Esophagus squamous epithelium (tissue), 5 donors: ENCODE data around the gene ASCL4. TPM values are rescaled to one million over a fixed set of nuclear protein-coding genes. Genes with fewer than 3 reads are reported as not detected.

Source experiments
- DNase-seq: peaks from one replicate; lab custom pipeline; 2025; lab: John Stamatoyannopoulos, UW
- H3K27ac ChIP-seq, 4 donors: fragments of 200-600 bp; sonication (generic); one replicate each; pipeline ENCODE4 v1.5.1; 2016 to 2019; ENCODE audit warnings: mild to moderate bottlenecking in 1 of 4
- H3K27me3 ChIP-seq, 4 donors: fragments of 200-600 bp; sonication (generic); 1 replicate in 3 of 4; 2 replicates in 1 of 4; pipeline versions ENCODE4 v1.5.1 to v1.6.0; 2017 to 2021; ENCODE audit warnings: antibody characterized with exemption in 1 of 4
- H3K36me3 ChIP-seq, 3 donors: fragments of 200-600 bp; sonication (generic); one replicate each; pipeline ENCODE4 v1.5.1; 2016 to 2019
- H3K4me1 ChIP-seq, 3 donors: fragments of 200-600 bp; sonication (generic); one replicate each; pipeline ENCODE4 v1.5.1; 2017 to 2019
- H3K4me3 ChIP-seq, 4 donors: fragments of 200-600 bp; sonication (generic); 1 replicate in 3 of 4; 2 replicates in 1 of 4; pipeline ENCODE4 v1.5.1; 2016 to 2019; ENCODE audit warnings: mild to moderate bottlenecking in 2 of 4, moderate library complexity in 1 of 4
- H3K9me3 ChIP-seq, 3 donors: fragments of 200-600 bp; sonication (generic); one replicate each; pipeline ENCODE4 v1.5.1; 2016 to 2019
- POLR2A ChIP-seq, 4 donors: fragments of 450-650 bp; IDR thresholded peaks; one replicate each; pipeline ENCODE4 v1.6.1; 2017; ENCODE audit warnings: antibody characterized with exemption in 4 of 4, mild to moderate bottlenecking in 4 of 4, moderate library complexity in 3 of 4
- WGBS, 2 donors: methylation state at CpG; one replicate each; pipeline ENCODE4 v1.1.5; 2018; 5-methylcytosine and 5-hydroxymethylcytosine counted together
- intact Hi-C: fragments of 100-400 bp; cut with DNase I; formaldehyde crosslinking; loops from one replicate; pipeline ENCODE4 v1.15.0; 2022
- total RNA-seq, 4 donors: library from RNA; depleted of rRNA; stranded (reverse); fragments of >200 nt; gene quantifications; one replicate each; pipeline ENCODE4 v1.1.0, GENCODE V29; 2016
- TF ChIP-seq, protein P1 (sequence below), 6 experiments: fragments of 450-650 bp in 4 of 6; fragments of 200-600 bp in 2 of 6; sonication (generic) in 2 of 6; IDR thresholded peaks; one replicate each; pipeline ENCODE4 v1.5.1; 2016 to 2019; ENCODE audit warnings: antibody characterized with exemption in 6 of 6, mild to moderate bottlenecking in 4 of 6, moderate library complexity in 4 of 6
- donor health status: DM: yes; HTN: yes; CAD: no.

The ASCL4 gene
- total RNA-seq, 4 donors from 2014 or later, result 0.19 TPM; not detected in 3

DNA sequence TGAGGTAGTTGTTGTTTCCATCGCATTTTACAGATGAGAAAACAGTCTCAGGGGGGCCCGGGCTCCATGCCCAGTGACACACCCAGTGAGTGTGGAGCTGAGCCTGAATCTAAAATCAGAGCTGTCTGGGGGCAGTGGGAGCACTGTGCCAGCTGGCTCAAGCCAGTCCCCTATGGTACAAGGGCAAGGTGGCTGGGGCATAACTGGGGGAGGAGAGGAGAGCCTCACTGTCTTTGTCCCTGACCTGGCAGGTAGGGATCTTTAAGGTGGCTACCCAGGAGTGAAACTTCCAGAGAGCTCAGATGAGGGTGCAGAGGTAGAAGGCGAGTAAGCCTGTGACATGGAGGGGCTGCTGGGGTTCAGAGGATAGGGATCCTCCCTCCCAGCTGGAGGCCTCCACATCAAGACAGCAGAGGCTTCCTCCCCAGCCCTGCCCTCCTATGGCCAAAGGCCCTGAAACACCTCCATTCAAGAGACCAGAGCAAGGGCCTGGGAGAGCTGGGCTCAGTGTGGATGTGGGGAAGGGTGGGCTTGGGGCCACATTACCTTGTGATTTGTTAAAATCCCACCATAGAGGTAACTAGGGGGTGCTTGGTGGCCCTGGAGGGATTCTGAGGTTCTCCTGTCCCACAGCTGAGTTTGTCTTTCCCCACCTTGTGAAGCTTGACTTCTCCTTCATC is 33.1 kb downstream of the ASCL4 start:
- no peaks in the 10 kb centered on the region for H3K9me3 ChIP-seq
- H3K27me3 ChIP-seq, result peaks cover 0 to 22% (median 0%) of the 10 kb centered on the region in 4 donors
- no peaks in the 10 kb centered on the region for H3K36me3 ChIP-seq
- WGBS, 2 donors, result 47 to 78% methylated on average over 3 of the region's 3 CpGs
- no peak overlapping the region for H3K27ac ChIP-seq
- no peaks in the 10 kb centered on the region for H3K4me1 ChIP-seq
- intact Hi-C loops, result no loop called here
- DNase-seq, result no peak
- TF ChIP-seq, protein P1, sequence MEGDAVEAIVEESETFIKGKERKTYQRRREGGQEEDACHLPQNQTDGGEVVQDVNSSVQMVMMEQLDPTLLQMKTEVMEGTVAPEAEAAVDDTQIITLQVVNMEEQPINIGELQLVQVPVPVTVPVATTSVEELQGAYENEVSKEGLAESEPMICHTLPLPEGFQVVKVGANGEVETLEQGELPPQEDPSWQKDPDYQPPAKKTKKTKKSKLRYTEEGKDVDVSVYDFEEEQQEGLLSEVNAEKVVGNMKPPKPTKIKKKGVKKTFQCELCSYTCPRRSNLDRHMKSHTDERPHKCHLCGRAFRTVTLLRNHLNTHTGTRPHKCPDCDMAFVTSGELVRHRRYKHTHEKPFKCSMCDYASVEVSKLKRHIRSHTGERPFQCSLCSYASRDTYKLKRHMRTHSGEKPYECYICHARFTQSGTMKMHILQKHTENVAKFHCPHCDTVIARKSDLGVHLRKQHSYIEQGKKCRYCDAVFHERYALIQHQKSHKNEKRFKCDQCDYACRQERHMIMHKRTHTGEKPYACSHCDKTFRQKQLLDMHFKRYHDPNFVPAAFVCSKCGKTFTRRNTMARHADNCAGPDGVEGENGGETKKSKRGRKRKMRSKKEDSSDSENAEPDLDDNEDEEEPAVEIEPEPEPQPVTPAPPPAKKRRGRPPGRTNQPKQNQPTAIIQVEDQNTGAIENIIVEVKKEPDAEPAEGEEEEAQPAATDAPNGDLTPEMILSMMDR (IDR thresholded peaks at IDR 0.05), result no peak
- TF ChIP-seq POLR2A (IDR thresholded peaks at IDR 0.05), result no peak
- no peak overlapping the region for H3K4me3 ChIP-seq

DNA sequence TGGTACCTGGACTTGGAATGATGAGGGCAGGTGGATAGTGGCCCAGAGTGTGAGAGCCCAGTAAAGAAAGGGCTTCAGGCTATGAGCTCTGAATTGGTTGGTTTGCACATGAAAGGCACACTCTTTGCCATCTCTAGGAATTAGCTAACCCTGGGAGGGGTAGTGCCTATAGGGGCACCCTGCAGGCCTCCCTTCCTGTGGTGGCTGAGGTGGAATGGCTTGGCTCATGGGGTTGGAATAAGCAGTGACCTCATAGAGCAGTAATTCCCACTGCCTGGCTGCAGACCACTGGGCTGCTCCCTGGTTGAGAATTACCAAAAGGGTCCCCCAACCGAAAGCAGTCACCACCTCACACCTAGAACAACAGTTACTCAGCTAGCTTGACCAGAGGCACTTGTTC is 42.7 kb downstream of the ASCL4 start:
- no CpG with 5 or more reads among the region's 1 CpG for WGBS, 2 donors
- DNase-seq, result no peak
- H3K36me3 ChIP-seq, result no peaks in the 10 kb centered on the region
- intact Hi-C loops, result no loop called here
- no peak overlapping the region for H3K27ac ChIP-seq
- H3K9me3 ChIP-seq, result peaks cover 0 to 21% (median 7%) of the 10 kb centered on the region in 3 donors
- peaks cover 0 to 28% (median 0%) of the 10 kb centered on the region in 4 donors for H3K27me3 ChIP-seq
- H3K4me1 ChIP-seq, result peaks cover 0 to 3% (median 0%) of the 10 kb centered on the region in 3 donors
- TF ChIP-seq POLR2A (IDR thresholded peaks at IDR 0.05), result no peak
- TF ChIP-seq, protein P1 (IDR thresholded peaks at IDR 0.05), result no peak
- no peak overlapping the region for H3K4me3 ChIP-seq

DNA sequence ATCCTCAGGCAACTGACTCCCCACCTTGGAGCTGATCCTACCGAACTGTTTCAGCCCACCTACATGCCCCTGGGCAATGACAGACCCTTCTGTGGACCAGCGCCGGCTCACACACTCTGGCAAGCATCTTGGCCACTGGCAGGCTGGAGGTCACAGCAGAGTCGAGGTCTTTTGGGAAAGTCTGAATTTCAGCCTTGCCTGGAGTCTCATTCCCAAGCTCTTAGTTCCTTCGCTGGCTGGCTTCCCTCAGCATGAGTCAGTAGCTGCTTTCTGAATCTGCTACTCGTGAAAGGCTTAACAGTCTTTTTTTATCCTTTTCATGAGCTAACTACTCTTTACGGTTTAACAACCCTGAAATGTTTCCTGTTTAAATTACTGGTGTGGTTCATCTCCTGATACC is 44.5 kb downstream of the ASCL4 start:
- Histone ChIP-seq H3K27me3 (peaks cover 0 to 38% (median 0%) of the 10 kb centered on the region in 4 donors), H3K9me3 (peaks cover 0 to 21% (median 7%) of the 10 kb centered on the region in 3 donors), H3K4me3 (no peak overlapping the region), H3K27ac (no peak overlapping the region), H3K4me1 (peaks cover 0 to 3% (median 0%) of the 10 kb centered on the region in 3 donors), H3K36me3 (no peaks in the 10 kb centered on the region)
- DNase-seq, result no peak
- intact Hi-C loops, result no loop called here
- TF ChIP-seq, protein P1 (IDR thresholded peaks at IDR 0.05), result no peak
- no peak for TF ChIP-seq POLR2A (IDR thresholded peaks at IDR 0.05)
- WGBS, 2 donors, result 38 to 53% methylated on average over 7 of the region's 7 CpGs

DNA sequence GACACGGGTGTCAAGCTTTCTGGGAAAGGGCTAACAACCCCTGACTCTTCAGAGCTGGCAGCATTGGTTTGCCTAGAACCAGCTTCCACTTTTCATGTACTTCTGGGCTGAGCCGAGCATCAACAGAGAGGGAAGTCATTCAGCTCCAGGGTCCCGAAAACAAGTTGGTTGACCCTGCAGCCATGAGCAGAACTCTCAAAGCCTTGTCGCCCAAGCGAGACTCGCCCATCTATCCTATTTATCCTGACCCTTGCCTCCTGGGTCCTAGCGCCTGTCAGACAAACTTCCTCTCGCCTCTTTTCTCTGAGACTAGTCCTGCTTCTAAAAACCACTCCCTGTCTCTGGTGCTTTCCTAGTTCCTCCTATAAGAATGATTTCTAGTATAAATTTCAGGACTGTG is 47.9 kb downstream of the ASCL4 start:
- peaks cover 0 to 46% (median 0%) of the 10 kb centered on the region in 4 donors for H3K27me3 ChIP-seq
- no peak overlapping the region for H3K27ac ChIP-seq
- 34 to 44% methylated on average over 8 of the region's 8 CpGs for WGBS, 2 donors
- TF ChIP-seq, protein P1 (IDR thresholded peaks at IDR 0.05), result no peak
- no peak for TF ChIP-seq POLR2A (IDR thresholded peaks at IDR 0.05)
- intact Hi-C loops, result no loop called here
- peaks cover 0 to 40% (median 26%) of the 10 kb centered on the region in 3 donors for H3K9me3 ChIP-seq
- no peaks in the 10 kb centered on the region for H3K36me3 ChIP-seq
- peaks cover 0 to 3% (median 0%) of the 10 kb centered on the region in 3 donors for H3K4me1 ChIP-seq
- DNase-seq, result no peak
- H3K4me3 ChIP-seq, result no peak overlapping the region

Other genes starting within 250 kb of the ASCL4 start
- gene PWP1, start 88.9 kb upstream of the ASCL4 start, total RNA-seq, result 10 to 100 TPM; 36.9 to 91.0 (median 48.7) TPM
- 10 to 100 TPM; 11.4 to 24.8 (median 22.9) TPM for gene PRDM4, start 13.6 kb upstream of the ASCL4 start, total RNA-seq